ELR (cell line): ENCODE data around the gene UBTD2.
"Not testable (repeated sequence)": the region's sequence is repeated elsewhere in the genome, so short reads cannot be mapped to it uniquely, and the experiment has no call there.

Experiments
- DNase-seq: peaks from one replicate; pipeline ENCODE4 v3.0.0-alpha.2; 2015; ENCODE audit warnings: low read depth

Gene UBTD2

GRCh38 chr5:172251419-172251818 is 32.1 kb downstream of the UBTD2 start:
- DNase-seq, result no peak

GRCh38 chr5:172248637-172249036 is 34.9 kb downstream of the UBTD2 start:
- DNase-seq, result no peak

GRCh38 chr5:172245703-172246125 is 37.9 kb downstream of the UBTD2 start:
- DNase-seq, result no peak

- DNase-seq, result no peak
Measured at GRCh38 chr5:172245046-172245445, 38.5 kb downstream of the UBTD2 start.

- DNase-seq, result no peak
Measured at GRCh38 chr5:172243302-172243701, 40.3 kb downstream of the UBTD2 start.

- DNase-seq, result no peak
Measured at GRCh38 chr5:172238334-172238733, 45.2 kb downstream of the UBTD2 start.

- peak; percentile 15 for DNase-seq
Measured at GRCh38 chr5:172235827-172236736, 47.5 kb downstream of the UBTD2 start.

GRCh38 chr5:172235132-172235780 is 48.3 kb downstream of the UBTD2 start:
- no peak for DNase-seq

- DNase-seq, result no peak
Measured at GRCh38 chr5:172234031-172234430, 49.5 kb downstream of the UBTD2 start.

- DNase-seq, result no peak
Measured at GRCh38 chr5:172229904-172230303, 53.7 kb downstream of the UBTD2 start.

GRCh38 chr5:172224996-172225395 is 58.6 kb downstream of the UBTD2 start:
- DNase-seq, result no peak

- DNase-seq, result no peak
Measured at GRCh38 chr5:172223901-172224873, 59.4 kb downstream of the UBTD2 start.

GRCh38 chr5:172219296-172219695 is 64.3 kb downstream of the UBTD2 start:
- DNase-seq, result no peak

GRCh38 chr5:172216345-172216744 is 67.2 kb downstream of the UBTD2 start:
- DNase-seq, result no peak

GRCh38 chr5:172213126-172213525 is 70.4 kb downstream of the UBTD2 start:
- no peak for DNase-seq

- DNase-seq, result no peak
Measured at GRCh38 chr5:172211676-172212075, 71.9 kb downstream of the UBTD2 start.

- DNase-seq, result no peak
Measured at GRCh38 chr5:172209714-172210113, 73.8 kb downstream of the UBTD2 start.

- DNase-seq, result no peak
Measured at GRCh38 chr5:172207511-172207910, 76.1 kb downstream of the UBTD2 start.

- DNase-seq, result not testable (repeated sequence)
Measured at GRCh38 chr5:172205984-172206383, 77.6 kb downstream of the UBTD2 start.

- DNase-seq, result no peak
Measured at GRCh38 chr5:172200476-172200875, 83.1 kb downstream of the UBTD2 start.

- DNase-seq, result no peak
Measured at GRCh38 chr5:172199446-172199845, 84.1 kb downstream of the UBTD2 start.

GRCh38 chr5:172197775-172198174 is 85.8 kb downstream of the UBTD2 start:
- DNase-seq, result not testable (repeated sequence)
